ENCODE measurements around the gene MTF2. TPM values are rescaled to one million over a fixed set of nuclear protein-coding genes. Genes with fewer than 3 reads are reported as not detected.

The MTF2 gene
- total and polyA plus RNA-seq, 9 of the 15 experiments (the other 6 are each of a cell fraction or from before 2014, with no cell fraction given) = 29.3 to 124 (median 57.7) TPM

DNA sequence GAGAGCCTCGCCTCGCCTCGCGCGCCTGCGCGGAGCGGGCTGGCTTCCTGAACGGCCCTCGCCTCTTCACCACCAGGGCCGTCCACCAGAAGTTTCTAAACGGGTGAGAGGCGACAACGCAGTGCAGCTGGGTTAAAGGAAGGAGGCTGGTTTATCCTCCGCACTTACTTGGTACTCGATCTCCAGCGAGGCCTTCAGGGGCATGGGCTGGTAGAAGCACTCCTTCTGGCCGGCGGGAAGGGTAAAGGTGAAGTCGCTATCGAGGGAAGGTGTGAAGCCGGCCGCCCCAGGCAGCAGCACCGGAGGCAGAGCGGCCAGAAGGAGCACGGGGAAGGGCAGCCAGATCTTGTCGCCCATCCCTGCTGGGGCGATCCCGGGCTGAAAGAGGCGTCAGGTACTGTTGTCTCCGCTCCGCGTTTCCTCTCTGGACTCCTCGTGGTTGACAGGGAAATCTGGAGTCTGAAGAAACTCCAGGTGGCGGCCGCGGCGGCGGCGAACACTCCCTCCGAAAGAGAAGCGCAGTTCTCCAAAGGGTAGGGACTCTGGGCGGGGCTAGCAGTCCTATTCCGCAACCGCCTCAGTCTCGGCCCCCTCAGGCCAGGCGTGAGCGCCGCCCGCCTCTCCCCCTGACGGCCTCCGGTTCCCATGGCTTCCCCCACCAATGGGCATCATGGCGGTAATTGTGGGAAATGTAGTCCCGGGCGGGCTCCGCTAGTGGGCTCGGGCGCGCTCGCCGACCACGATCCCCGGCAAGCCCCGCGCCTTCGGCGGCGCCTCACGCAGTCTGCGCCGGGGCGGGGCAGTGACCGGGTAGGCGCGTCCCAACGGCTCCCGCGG lies 101.0 kb downstream of the MTF2 start, which contains the start of gene TMED5 (continued):
- TF ChIP-seq, protein P1, sequence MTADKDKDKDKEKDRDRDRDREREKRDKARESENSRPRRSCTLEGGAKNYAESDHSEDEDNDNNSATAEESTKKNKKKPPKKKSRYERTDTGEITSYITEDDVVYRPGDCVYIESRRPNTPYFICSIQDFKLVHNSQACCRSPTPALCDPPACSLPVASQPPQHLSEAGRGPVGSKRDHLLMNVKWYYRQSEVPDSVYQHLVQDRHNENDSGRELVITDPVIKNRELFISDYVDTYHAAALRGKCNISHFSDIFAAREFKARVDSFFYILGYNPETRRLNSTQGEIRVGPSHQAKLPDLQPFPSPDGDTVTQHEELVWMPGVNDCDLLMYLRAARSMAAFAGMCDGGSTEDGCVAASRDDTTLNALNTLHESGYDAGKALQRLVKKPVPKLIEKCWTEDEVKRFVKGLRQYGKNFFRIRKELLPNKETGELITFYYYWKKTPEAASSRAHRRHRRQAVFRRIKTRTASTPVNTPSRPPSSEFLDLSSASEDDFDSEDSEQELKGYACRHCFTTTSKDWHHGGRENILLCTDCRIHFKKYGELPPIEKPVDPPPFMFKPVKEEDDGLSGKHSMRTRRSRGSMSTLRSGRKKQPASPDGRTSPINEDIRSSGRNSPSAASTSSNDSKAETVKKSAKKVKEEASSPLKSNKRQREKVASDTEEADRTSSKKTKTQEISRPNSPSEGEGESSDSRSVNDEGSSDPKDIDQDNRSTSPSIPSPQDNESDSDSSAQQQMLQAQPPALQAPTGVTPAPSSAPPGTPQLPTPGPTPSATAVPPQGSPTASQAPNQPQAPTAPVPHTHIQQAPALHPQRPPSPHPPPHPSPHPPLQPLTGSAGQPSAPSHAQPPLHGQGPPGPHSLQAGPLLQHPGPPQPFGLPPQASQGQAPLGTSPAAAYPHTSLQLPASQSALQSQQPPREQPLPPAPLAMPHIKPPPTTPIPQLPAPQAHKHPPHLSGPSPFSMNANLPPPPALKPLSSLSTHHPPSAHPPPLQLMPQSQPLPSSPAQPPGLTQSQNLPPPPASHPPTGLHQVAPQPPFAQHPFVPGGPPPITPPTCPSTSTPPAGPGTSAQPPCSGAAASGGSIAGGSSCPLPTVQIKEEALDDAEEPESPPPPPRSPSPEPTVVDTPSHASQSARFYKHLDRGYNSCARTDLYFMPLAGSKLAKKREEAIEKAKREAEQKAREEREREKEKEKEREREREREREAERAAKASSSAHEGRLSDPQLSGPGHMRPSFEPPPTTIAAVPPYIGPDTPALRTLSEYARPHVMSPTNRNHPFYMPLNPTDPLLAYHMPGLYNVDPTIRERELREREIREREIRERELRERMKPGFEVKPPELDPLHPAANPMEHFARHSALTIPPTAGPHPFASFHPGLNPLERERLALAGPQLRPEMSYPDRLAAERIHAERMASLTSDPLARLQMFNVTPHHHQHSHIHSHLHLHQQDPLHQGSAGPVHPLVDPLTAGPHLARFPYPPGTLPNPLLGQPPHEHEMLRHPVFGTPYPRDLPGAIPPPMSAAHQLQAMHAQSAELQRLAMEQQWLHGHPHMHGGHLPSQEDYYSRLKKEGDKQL (CRISPR knock-in tag; IDR thresholded peaks at IDR 0.05; ENCODE audit: borderline replicate concordance) = no peak
- no peak for TF ChIP-seq SLC30A9 (CRISPR knock-in tag; IDR thresholded peaks at IDR 0.05)
- no peak for TF ChIP-seq SMARCA5 (IDR thresholded peaks at IDR 0.05)
- TF ChIP-seq ZFP36 (IDR thresholded peaks at IDR 0.05; ENCODE audit: low read depth, low read length, partially characterized antibody) = no peak
- TF ChIP-seq, protein P2, sequence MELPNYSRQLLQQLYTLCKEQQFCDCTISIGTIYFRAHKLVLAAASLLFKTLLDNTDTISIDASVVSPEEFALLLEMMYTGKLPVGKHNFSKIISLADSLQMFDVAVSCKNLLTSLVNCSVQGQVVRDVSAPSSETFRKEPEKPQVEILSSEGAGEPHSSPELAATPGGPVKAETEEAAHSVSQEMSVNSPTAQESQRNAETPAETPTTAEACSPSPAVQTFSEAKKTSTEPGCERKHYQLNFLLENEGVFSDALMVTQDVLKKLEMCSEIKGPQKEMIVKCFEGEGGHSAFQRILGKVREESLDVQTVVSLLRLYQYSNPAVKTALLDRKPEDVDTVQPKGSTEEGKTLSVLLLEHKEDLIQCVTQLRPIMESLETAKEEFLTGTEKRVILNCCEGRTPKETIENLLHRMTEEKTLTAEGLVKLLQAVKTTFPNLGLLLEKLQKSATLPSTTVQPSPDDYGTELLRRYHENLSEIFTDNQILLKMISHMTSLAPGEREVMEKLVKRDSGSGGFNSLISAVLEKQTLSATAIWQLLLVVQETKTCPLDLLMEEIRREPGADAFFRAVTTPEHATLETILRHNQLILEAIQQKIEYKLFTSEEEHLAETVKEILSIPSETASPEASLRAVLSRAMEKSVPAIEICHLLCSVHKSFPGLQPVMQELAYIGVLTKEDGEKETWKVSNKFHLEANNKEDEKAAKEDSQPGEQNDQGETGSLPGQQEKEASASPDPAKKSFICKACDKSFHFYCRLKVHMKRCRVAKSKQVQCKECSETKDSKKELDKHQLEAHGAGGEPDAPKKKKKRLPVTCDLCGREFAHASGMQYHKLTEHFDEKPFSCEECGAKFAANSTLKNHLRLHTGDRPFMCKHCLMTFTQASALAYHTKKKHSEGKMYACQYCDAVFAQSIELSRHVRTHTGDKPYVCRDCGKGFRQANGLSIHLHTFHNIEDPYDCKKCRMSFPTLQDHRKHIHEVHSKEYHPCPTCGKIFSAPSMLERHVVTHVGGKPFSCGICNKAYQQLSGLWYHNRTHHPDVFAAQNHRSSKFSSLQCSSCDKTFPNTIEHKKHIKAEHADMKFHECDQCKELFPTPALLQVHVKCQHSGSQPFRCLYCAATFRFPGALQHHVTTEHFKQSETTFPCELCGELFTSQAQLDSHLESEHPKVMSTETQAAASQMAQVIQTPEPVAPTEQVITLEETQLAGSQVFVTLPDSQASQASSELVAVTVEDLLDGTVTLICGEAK (IDR thresholded peaks at IDR 0.05) = no peak
- TF ChIP-seq, protein P2 (CRISPR knock-in tag; IDR thresholded peaks at IDR 0.05) = no peak
- TF ChIP-seq BRD4 (IDR thresholded peaks at IDR 0.05) = no peak
- TF ChIP-seq ZKSCAN8 (CRISPR knock-in tag; IDR thresholded peaks at IDR 0.05) = no peak
- TF ChIP-seq, protein P3, sequence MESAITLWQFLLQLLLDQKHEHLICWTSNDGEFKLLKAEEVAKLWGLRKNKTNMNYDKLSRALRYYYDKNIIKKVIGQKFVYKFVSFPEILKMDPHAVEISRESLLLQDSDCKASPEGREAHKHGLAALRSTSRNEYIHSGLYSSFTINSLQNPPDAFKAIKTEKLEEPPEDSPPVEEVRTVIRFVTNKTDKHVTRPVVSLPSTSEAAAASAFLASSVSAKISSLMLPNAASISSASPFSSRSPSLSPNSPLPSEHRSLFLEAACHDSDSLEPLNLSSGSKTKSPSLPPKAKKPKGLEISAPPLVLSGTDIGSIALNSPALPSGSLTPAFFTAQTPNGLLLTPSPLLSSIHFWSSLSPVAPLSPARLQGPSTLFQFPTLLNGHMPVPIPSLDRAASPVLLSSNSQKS (CRISPR knock-in tag; IDR thresholded peaks at IDR 0.05) = no peak
- TF ChIP-seq ZNF444 (CRISPR knock-in tag; IDR thresholded peaks at IDR 0.05) = no peak
- TF ChIP-seq NFRKB (IDR thresholded peaks at IDR 0.05; ENCODE audit: low read depth) = peak; percentile 77
- TF ChIP-seq SP2 (IDR thresholded peaks at IDR 0.05; ENCODE audit: extremely low read depth, low read depth, low read length, poor library complexity, severe bottlenecking) = no peak

All from K562 (cell line).